Spleen (tissue), 11 donors: Measurements from ENCODE around the gene DNAJC30. TPM values are rescaled to one million over a fixed set of nuclear protein-coding genes. Genes with fewer than 3 reads are reported as not detected.

Experiments used
- DNase-seq: peaks from one replicate; pipeline ENCODE4 v3.0.0-alpha.2; 2020
- H3K27ac ChIP-seq, 8 donors: fragments of 200-600 bp; sonication (generic) in 7 of 8; 1 replicate in 4 of 8; 2 replicates in 4 of 8; pipeline versions ENCODE4 v1.5.0 to v1.8.0; 2016 to 2021; ENCODE audit warnings: inconsistent platforms in 4 of 8, mild to moderate bottlenecking in 4 of 8, moderate library complexity in 1 of 8
- H3K27me3 ChIP-seq, 7 donors: fragments of 200-600 bp; sonication (generic) in 6 of 7; replicated peaks in 1 of 7; 1 replicate in 4 of 7; 2 replicates in 3 of 7; pipeline versions ENCODE4 v1.5.0 to v1.8.0; 2016 to 2021; ENCODE audit warnings: inconsistent platforms in 3 of 7, mild to moderate bottlenecking in 1 of 7
- H3K36me3 ChIP-seq, 6 donors: fragments of 200-600 bp; sonication (generic) in 5 of 6; 1 replicate in 4 of 6; 2 replicates in 2 of 6; pipeline versions ENCODE4 v1.5.0 to v1.8.0; 2016 to 2021; ENCODE audit warnings: inconsistent platforms in 2 of 6
- H3K4me1 ChIP-seq, 6 donors: fragments of 200-600 bp; sonication (generic) in 5 of 6; 1 replicate in 3 of 6; 2 replicates in 3 of 6; pipeline versions ENCODE4 v1.5.0 to v1.8.0; 2016 to 2021; ENCODE audit warnings: inconsistent platforms in 3 of 6
- H3K4me3 ChIP-seq, 8 donors: fragments of 200-600 bp; sonication (generic) in 7 of 8; 1 replicate in 4 of 8; 2 replicates in 4 of 8; pipeline versions ENCODE4 v1.5.0 to v1.8.0; 2016 to 2021; ENCODE audit warnings: inconsistent platforms in 4 of 8, mild to moderate bottlenecking in 4 of 8, moderate library complexity in 2 of 8
- H3K9me3 ChIP-seq, 8 donors: fragments of 200-600 bp; sonication (generic) in 7 of 8; 1 replicate in 4 of 8; 2 replicates in 4 of 8; pipeline versions ENCODE4 v1.5.0 to v1.8.0; 2016 to 2021; ENCODE audit warnings: inconsistent platforms in 4 of 8
- CTCF ChIP-seq, 11 experiments: fragments of 200-600 bp in 7 of 11; fragments of 450-650 bp in 4 of 11; sonication (generic) in 4 of 11; IDR thresholded peaks in 8 of 11; conservative IDR thresholded peaks in 3 of 11; 1 replicate in 7 of 11; 2 replicates in 4 of 11; pipeline versions ENCODE4 v1.4.0 to v1.8.0; 2016 to 2021; ENCODE audit warnings: antibody characterized with exemption in 11 of 11, inconsistent platforms in 4 of 11, mild to moderate bottlenecking in 1 of 11
- POLR2A ChIP-seq, 3 donors: fragments of 450-650 bp; IDR thresholded peaks; one replicate each; pipeline ENCODE4 v1.5.1; 2017; ENCODE audit warnings: antibody characterized with exemption in 3 of 3, mild to moderate bottlenecking in 1 of 3
- POLR2AphosphoS5 ChIP-seq, 3 donors: sonication (generic); formaldehyde crosslinking; IDR thresholded peaks; one replicate each; pipeline ENCODE4 v1.5.1; 2017; ENCODE audit warnings: antibody characterized with exemption in 3 of 3
- WGBS, 5 donors: extraction: QIAGEN DNeasy Blood & Tissue Kit in 3 of 5; methylation state at CpG; one replicate each; pipeline versions ENCODE4 v1.1.5 to v1.1.7; 2013 to 2018; 5-methylcytosine and 5-hydroxymethylcytosine counted together
- intact Hi-C: fragments of 100-400 bp; cut with DNase I; formaldehyde crosslinking; loops from one replicate; pipeline ENCODE4 v1.15.0; 2023; ENCODE audit warnings: low total_unique reads
- polyA plus RNA-seq, 3 donors: library from polyadenylated mRNA; stranded (reverse); fragments of 200-250 nt; gene quantifications; one replicate each; pipeline ENCODE4 v1.2.1, GENCODE V29; 2013
- total RNA-seq, 7 donors: library from RNA; depleted of rRNA in 3 of 7; stranded (reverse); fragments of >200 nt in 3 of 7; fragmentation: NEBNext Ultra II Directional in 4 of 7; extraction: Animal tissue kit (Norgen Biotek cat#: 25700) in 4 of 7; gene quantifications; one replicate each; pipeline versions ENCODE4 v1.1.0 to v1.2.1, GENCODE V29; 2016 to 2021
- donor health status: healthy with polysubstance abuse.
- donor health status: DM: no; HTN: no; CAD: no; lungs with moderate emphysema.
- donor health status: DM: no; HTN: no; CAD: no.
- donor health status: Bipolar disorder and iron deficiency.
- donor health status: healthy.
- donor health status: DM: no; HTN: no; CAD: no.
- donor health status: DM: yes; HTN: yes; CAD: no.

DNAJC30 gene
- total and polyA plus RNA-seq, 10 donors = 5.6 to 12.7 (median 8.7) TPM

DNA sequence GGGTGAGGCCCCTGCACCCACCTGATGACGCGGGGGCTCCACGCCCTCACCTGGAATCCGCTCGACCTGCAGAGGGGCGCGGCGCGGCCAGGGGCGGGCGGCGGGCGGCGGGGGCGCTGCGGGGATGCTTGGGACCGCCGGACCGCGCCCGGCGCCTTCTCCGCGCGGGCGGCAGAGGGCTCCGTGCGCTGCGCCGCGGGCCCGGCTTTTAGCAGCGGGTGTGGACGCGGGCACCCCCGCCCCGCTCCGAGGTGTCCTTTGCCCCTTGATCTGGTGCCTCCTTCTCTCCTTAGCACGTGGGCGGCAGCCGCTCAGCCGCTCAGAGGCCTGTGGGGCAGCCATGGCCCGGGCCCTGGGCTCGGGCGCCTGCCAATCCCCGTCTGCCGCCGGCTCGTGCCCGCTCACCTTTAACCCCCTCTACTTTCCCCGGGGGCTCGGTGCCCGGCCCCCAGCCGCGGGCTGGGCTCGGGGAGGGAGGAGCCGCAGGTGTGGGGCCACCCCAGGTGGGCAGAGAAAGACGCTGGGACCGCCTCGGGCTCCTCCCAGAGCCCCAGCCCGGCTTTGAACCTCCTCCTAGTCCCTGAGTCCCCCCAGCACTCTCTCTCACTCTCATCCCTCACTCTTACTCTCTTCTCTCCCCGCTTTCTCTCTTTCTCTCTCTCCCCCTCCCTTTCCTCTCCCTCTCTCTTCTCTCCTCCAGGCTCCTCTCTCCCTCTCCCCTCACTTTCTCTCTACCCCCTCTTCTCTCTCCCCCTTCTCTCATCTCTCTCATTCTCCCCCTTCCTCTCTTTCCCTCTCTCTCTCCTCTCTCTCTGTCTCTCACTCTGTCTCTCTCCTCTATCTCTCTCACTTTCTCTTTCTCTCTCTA is 35.3 kb downstream of the DNAJC30 start:
- Histone ChIP-seq H3K4me1 (peaks cover 3 to 25% (median 12%) of the 10 kb centered on the region in 6 donors), H3K4me3 (peak overlapping the region; percentile 13 to 66 (median 28)), H3K36me3 (no peaks in the 10 kb centered on the region), H3K27me3 (peaks cover 0 to 100% (median 30%) of the 10 kb centered on the region in 7 donors), H3K9me3 (no peaks in the 10 kb centered on the region), H3K27ac (no peak overlapping the region)
- intact Hi-C loops = no loop called here
- TF ChIP-seq POLR2A (IDR thresholded peaks at IDR 0.05) (no peak), POLR2AphosphoS5 (IDR thresholded peaks at IDR 0.05) (no peak), CTCF (IDR thresholded peaks at IDR 0.05 in 8 of 11, conservative IDR thresholded peaks at IDR 0.05 in 3 of 11) (no peak)
- WGBS, 5 donors = 1 to 7% (median 5%) methylated on average over 10 to 62 of the region's 62 CpGs
- DNase-seq = peak; percentile 76

DNA sequence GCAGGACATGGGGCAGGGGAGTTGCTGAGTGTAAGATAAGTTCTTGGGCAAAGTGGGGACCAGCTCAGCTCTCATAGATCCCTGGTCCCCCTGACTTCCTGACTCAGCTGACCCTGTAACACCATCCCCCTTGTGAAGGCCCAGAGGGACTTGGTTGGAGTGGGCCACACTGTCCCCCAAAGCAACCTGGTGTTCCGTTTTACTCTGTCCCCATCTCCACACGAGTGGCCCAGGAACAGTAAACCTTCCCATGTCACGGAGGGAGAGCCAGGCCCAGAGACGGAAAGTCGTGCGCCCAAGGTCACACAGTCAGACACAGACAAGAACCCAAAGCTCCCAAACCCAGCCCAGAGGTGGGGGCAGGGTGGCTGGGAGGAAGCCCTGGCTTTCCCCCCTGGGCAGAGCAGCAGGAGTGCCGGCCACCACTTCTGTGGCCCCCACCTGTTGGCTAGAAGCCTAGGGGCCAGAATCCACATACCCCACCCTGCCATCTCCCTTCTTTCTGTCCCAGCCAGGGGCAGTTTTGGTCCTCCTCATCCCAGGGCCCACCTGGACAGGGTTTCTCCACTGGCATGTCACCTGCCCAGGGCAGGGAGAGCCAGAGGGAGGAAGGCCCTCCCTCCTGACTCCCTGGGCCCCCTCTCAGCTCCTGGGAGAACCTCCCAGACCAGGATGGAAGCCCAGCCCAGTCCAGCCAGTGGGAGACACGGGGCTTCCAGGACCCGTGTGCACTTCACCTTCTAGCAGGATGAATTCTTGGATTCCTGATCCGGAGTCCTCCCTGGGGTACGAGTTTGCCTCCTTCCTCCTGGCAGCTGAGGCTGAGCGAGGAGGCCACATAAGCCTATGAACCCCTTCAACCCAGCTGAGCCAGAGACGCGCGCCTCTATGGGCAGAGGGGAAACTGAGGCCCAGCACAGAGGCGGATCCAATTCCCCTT is 36.2 kb downstream of the DNAJC30 start:
- Histone ChIP-seq H3K9me3 (peaks cover 0 to 4% (median 2%) of the 10 kb centered on the region in 8 donors), H3K36me3 (no peaks in the 10 kb centered on the region), H3K4me1 (peaks cover 3 to 25% (median 12%) of the 10 kb centered on the region in 6 donors), H3K27ac (no peak overlapping the region), H3K4me3 (peak overlapping the region in 2 of 8 donors; percentile 28 to 66), H3K27me3 (peaks cover 0 to 98% (median 30%) of the 10 kb centered on the region in 7 donors)
- intact Hi-C loops = no loop called here
- TF ChIP-seq CTCF (IDR thresholded peaks at IDR 0.05 in 8 of 11, conservative IDR thresholded peaks at IDR 0.05 in 3 of 11) (no peak), POLR2A (IDR thresholded peaks at IDR 0.05) (no peak), POLR2AphosphoS5 (IDR thresholded peaks at IDR 0.05) (no peak)
- no peak for DNase-seq
- 40 to 45% (median 41%) methylated on average over 15 to 16 of the region's 16 CpGs for WGBS, 5 donors

DNA sequence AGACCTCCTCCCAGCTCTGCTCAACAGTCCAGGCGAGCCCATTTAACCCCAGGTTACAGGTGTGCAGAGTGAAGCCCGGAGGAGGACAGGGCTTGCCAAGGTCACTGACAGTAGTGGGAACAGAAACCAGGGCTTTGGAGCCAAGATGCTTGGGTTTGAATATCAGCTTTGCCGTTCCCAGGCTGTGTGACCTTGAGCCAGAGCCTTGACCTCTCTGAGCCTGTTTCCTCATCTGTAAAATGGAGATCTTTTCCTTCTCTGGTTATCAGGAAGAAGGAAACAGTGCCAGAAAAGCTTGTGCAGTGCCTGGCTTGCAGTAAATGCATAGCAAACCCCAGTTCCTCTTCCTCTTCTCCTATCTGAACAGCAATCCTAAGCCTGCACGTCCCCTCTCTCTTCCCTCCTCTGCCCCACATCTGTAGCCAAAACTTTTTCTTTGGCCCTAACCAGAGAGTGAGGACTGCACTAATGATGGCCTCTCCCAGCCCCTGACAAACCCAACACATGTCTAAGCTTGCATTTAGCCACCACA is 37.5 kb downstream of the DNAJC30 start:
- no peak for DNase-seq
- Histone ChIP-seq H3K27ac (no peak overlapping the region), H3K9me3 (peaks cover 0 to 17% (median 15%) of the 10 kb centered on the region in 8 donors), H3K27me3 (peaks cover 0 to 88% (median 27%) of the 10 kb centered on the region in 7 donors), H3K36me3 (no peaks in the 10 kb centered on the region), H3K4me1 (peaks cover 3 to 25% (median 12%) of the 10 kb centered on the region in 6 donors), H3K4me3 (no peak overlapping the region)
- no peak for TF ChIP-seq POLR2AphosphoS5 (IDR thresholded peaks at IDR 0.05)
- WGBS, 5 donors = 16 to 45% (median 35%) methylated on average over 3 to 4 of the region's 4 CpGs
- intact Hi-C loops = no loop called here

- TF ChIP-seq POLR2AphosphoS5 (IDR thresholded peaks at IDR 0.05) = no peak
- no peak for TF ChIP-seq POLR2A (IDR thresholded peaks at IDR 0.05)
- TF ChIP-seq CTCF (IDR thresholded peaks at IDR 0.05 in 8 of 11, conservative IDR thresholded peaks at IDR 0.05 in 3 of 11) = no peak
- Histone ChIP-seq H3K27ac (no peak overlapping the region), H3K27me3 (peaks cover 0 to 81% (median 20%) of the 10 kb centered on the region in 7 donors), H3K36me3 (no peaks in the 10 kb centered on the region), H3K4me1 (peaks cover 3 to 25% (median 12%) of the 10 kb centered on the region in 6 donors), H3K9me3 (peaks cover 0 to 23% (median 17%) of the 10 kb centered on the region in 8 donors), H3K4me3 (no peak overlapping the region)
- 62 to 76% (median 74%) methylated on average over 5 of the region's 5 CpGs for WGBS, 5 donors
- DNase-seq = no peak
- intact Hi-C loops = no loop called here
Observed at GRCh38 chr7:73644688-73645286, 38.5 kb downstream of the DNAJC30 start.
